Body of pancreas (tissue), 4 donors: ENCODE data around the gene TMEM47. TPM values are rescaled to one million over a fixed set of nuclear protein-coding genes. Genes with fewer than 3 reads are reported as not detected.

ENCODE experiments used
- ATAC-seq: fragments of 150-250 bp; one replicate; pipeline ENCODE4 v1.9.1; 2016
- DNase-seq, 4 donors: peaks; one replicate each; pipeline ENCODE4 v3.0.0-alpha.2; 2019
- H3K27ac ChIP-seq, 4 donors: fragments of 200-600 bp; sonication (generic); 1 replicate in 3 of 4; 2 replicates in 1 of 4; pipeline versions ENCODE4 v1.5.1 to v1.6.1; 2016 to 2019; ENCODE audit warnings: mild to moderate bottlenecking in 1 of 4, mixed read lengths in 1 of 4, moderate library complexity in 1 of 4
- H3K27me3 ChIP-seq, 2 donors: fragments of 200-600 bp; sonication (generic); one replicate each; pipeline ENCODE4 v1.6.0; 2016; ENCODE audit warnings: mild to moderate bottlenecking in 1 of 2
- H3K36me3 ChIP-seq, 2 donors: fragments of 200-600 bp; sonication (generic); replicated peaks in 1 of 2; 2 replicates each; pipeline ENCODE4 v1.5.1; 2016; ENCODE audit warnings: low read depth in 2 of 2; ENCODE audit not compliant: insufficient read depth in 1 of 2
- H3K4me1 ChIP-seq: fragments of 200-600 bp; sonication (generic); one replicate; pipeline ENCODE4 v1.6.0; 2016
- H3K4me3 ChIP-seq, 2 donors: fragments of 200-600 bp; sonication (generic); 1 replicate in 1 of 2; 2 replicates in 1 of 2; pipeline ENCODE4 v1.5.1; 2016 to 2019
- H3K9me3 ChIP-seq, 3 donors: fragments of 200-600 bp; sonication (generic); 1 replicate in 2 of 3; 2 replicates in 1 of 3; pipeline ENCODE4 v1.5.1; 2016
- CTCF ChIP-seq, 7 experiments: fragments of 450-650 bp in 4 of 7; fragments of 200-600 bp in 3 of 7; sonication (generic) in 3 of 7; IDR thresholded peaks; one replicate each; pipeline ENCODE4 v1.5.1; 2016 to 2019; ENCODE audit warnings: antibody characterized with exemption in 7 of 7
- POLR2A ChIP-seq, 3 donors: fragments of 450-650 bp; IDR thresholded peaks; one replicate each; pipeline ENCODE4 v1.6.1; 2016; ENCODE audit warnings: antibody characterized with exemption in 3 of 3, mild to moderate bottlenecking in 2 of 3
- WGBS, 2 donors: methylation state at CpG; one replicate each; pipeline ENCODE4 v1.1.5; 2017; 5-methylcytosine and 5-hydroxymethylcytosine counted together
- intact Hi-C: fragments of 100-400 bp; cut with DNase I; formaldehyde crosslinking; loops from one replicate; pipeline ENCODE4 v1.15.1; 2023
- total RNA-seq, 2 donors: library from RNA; depleted of rRNA; stranded (reverse); fragments of >200 nt; gene quantifications; one replicate each; pipeline ENCODE4 v1.1.0, GENCODE V29; 2016

TMEM47 gene
- total RNA-seq, result 10 to 100 TPM in 1 of 2 donors, 1 to 10 TPM in 1; 3.6 to 12.7 TPM

GRCh38 chrX:34656842-34657725, at the start of gene TMEM47:
TSS of gene TMEM47 (minus strand) at chrX:34657285. CDS start at chrX:34657029, 256 bp downstream.
- DNase-seq, result peak; percentile 73 to 82 (median 76)
- H3K27me3 ChIP-seq, result no peaks in the 10 kb centered on the region
- peaks cover 5% of the 10 kb centered on the region for H3K4me1 ChIP-seq
- TF ChIP-seq CTCF (IDR thresholded peaks at IDR 0.05) (peak in 1 of 7 experiments; percentile 13), POLR2A (IDR thresholded peaks at IDR 0.05) (peak; percentile 17 to 62 (median 39))
- H3K36me3 ChIP-seq, result no peaks in the 10 kb centered on the region
- no peaks in the 10 kb centered on the region for H3K9me3 ChIP-seq
- ATAC-seq, result peak; percentile 99
- WGBS, 2 donors, result 0% methylated on average over 10 of the region's 100 CpGs; no CpG with 5 or more reads in 1 of the 2 donors
- peak within 1 kb of the TSS in 3 of 4 donors; percentile 25 to 71 (median 66) for H3K27ac ChIP-seq
- intact Hi-C loops, result no loop called here
- peak within 1 kb of the TSS; percentile 6 to 43 for H3K4me3 ChIP-seq

GRCh38 chrX:34687095-34687494, 30.0 kb upstream of the TMEM47 start:
- no peaks in the 10 kb centered on the region for H3K36me3 ChIP-seq
- H3K9me3 ChIP-seq, result no peaks in the 10 kb centered on the region
- 37 to 43% methylated on average over 2 of the region's 2 CpGs for WGBS, 2 donors
- no peak overlapping the region for H3K4me3 ChIP-seq
- intact Hi-C loops, result no loop called here
- DNase-seq (no peak), ATAC-seq (no peak)
- H3K4me1 ChIP-seq, result no peaks in the 10 kb centered on the region
- TF ChIP-seq CTCF (IDR thresholded peaks at IDR 0.05) (no peak), POLR2A (IDR thresholded peaks at IDR 0.05) (no peak)
- H3K27ac ChIP-seq, result no peak overlapping the region
- H3K27me3 ChIP-seq, result no peaks in the 10 kb centered on the region

- Histone ChIP-seq H3K36me3 (no peaks in the 10 kb centered on the region), H3K27me3 (no peaks in the 10 kb centered on the region), H3K4me3 (no peak overlapping the region), H3K9me3 (no peaks in the 10 kb centered on the region), H3K4me1 (peaks cover 5% of the 10 kb centered on the region), H3K27ac (no peak overlapping the region)
- TF ChIP-seq POLR2A (IDR thresholded peaks at IDR 0.05) (no peak), CTCF (IDR thresholded peaks at IDR 0.05) (no peak)
- ATAC-seq (no peak), DNase-seq (no peak)
- WGBS, 2 donors, result 61 to 88% methylated on average over 1 of the region's 1 CpG
- intact Hi-C loops, result no loop called here
Measured at GRCh38 chrX:34659575-34659974, 2.5 kb upstream of the TMEM47 start.

GRCh38 chrX:34658326-34658725, 1.2 kb upstream of the TMEM47 start:
- DNase-seq (no peak), ATAC-seq (no peak)
- intact Hi-C loops, result no loop called here
- 58 to 69% methylated on average over 4 of the region's 4 CpGs for WGBS, 2 donors
- H3K4me1 ChIP-seq, result peaks cover 5% of the 10 kb centered on the region
- no peak overlapping the region for H3K27ac ChIP-seq
- H3K36me3 ChIP-seq, result no peaks in the 10 kb centered on the region
- no peak overlapping the region for H3K4me3 ChIP-seq
- no peaks in the 10 kb centered on the region for H3K9me3 ChIP-seq
- TF ChIP-seq CTCF (IDR thresholded peaks at IDR 0.05) (no peak), POLR2A (IDR thresholded peaks at IDR 0.05) (no peak)
- H3K27me3 ChIP-seq, result no peaks in the 10 kb centered on the region
